OCI-M1 (cell line): Measurements from ENCODE around the gene CNGA1.
"Not testable (repeated sequence)": the region's sequence is repeated elsewhere in the genome, so short reads cannot be mapped to it uniquely, and the experiment has no call there.

ENCODE experiments used
- DNase-seq: peaks from one replicate; lab custom pipeline; 2025; lab: John Stamatoyannopoulos, UW

CNGA1 gene

DNA sequence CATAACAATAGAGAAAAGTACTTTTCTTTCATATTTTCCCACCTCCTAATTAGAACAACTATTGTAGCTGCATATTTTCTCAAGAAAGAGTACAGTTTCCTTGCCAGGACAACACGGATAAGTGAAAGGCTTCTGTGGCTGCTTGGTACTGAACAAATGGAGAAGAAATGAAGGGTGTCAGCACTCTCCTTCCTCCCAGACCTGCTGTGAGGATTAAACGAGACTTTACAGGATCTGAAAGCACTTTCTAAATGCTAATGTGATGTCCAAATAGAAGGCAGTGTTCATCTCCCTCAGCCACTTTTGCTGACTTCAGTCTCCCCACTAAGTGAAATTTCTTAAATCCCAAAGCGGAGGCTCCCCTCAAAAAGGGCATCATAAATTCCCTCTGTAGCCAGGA lies 14.0 kb upstream of the CNGA1 start:
- no peak for DNase-seq

- no peak for DNase-seq
Observed at GRCh38 chr4:48028696-48029095, 12.2 kb upstream of the CNGA1 start.

- DNase-seq = no peak
Observed at GRCh38 chr4:48027653-48028052, 11.2 kb upstream of the CNGA1 start.

DNA sequence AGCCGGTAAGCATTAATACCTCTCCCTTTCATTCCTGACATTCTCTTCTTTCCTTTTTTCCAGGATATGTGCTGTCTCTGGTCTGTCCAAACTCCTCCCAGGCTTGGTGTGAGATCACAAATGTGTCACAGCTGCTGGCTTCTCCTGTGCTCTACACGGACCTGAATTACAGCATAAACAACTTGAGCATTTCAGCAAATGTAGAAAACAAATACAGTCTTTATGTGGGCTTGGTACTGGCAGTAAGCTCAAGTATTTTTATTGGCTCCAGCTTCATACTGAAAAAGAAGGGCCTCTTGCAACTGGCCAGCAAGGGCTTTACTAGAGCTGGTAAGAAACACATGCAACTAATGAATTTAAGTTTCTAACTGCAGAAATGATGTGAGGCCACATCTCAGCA lies 8.5 kb upstream of the CNGA1 start:
- DNase-seq = no peak

GRCh38 chr4:48024522-48024921 lies 8.0 kb upstream of the CNGA1 start:
- DNase-seq = no peak

DNA sequence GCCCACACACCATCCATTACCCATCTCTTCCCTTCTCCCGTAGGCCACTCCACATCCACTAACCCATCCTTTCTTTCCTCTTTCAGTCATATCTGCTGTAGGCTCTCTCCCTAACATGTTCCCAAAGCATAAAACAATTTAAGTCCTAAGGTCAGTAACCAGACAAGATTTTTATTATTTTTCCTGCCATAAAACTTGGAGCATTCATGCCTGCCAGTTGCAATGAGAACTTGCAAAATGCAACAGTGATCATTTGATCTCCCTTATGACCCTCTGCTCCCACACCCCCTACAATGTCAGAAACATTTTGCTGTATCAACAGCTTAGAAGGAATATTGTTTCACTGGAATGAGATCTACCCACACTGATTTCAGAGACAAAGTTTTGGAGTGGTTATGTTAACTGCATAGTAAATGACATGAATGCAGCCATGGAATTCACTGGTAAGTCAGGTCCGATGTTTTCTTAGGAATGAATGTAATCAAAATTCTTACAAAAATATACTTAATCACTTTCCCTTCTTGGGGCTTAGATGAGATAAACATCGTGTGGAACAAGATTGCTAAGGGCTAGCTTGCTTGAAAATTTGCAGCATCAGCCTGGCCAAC lies 5.8 kb upstream of the CNGA1 start:
- DNase-seq = no peak

GRCh38 chr4:48021100-48021499 lies 4.6 kb upstream of the CNGA1 start:
- no peak for DNase-seq

DNA sequence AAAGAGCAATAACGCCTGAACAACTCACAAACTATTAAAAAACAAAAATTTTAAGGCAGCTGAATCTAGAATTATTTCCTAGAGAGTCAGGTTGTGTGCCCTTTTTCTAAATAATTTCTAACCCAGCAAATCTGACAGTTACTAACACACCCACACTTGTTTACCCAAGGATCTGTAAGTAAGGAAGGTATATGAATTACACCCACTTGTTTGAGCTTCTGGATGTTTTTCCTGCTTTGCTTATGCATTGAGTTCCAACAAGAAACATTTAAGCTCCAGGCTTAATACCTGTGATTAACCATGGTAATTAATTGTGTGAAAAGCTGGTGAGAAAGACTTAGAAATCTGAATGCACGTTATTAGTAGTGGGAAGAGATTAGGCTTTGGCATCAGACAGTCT lies 1.6 kb upstream of the CNGA1 start:
- DNase-seq = no peak

DNA sequence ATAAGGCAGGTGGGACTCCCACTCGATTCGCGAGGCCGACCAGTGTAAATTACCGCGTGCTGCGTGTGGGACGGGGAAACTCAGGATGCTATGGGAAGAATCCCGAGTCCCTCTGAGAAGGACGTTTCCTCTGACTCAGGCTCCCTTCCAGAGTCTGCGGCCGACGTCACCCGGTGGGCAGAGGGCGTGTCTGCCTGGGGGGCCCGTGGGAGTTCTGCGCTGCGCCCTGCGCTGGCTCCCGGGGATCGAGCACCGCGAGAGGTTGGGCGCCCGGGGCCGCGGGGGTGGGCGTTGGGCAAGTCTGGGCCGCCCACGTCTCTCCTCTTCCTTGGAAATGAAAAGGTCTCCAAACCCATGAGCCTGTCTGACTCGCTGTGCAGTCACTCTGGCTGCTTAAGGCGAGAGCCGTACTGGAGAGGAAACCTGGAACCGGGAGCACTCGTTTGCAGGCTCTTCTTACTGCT lies 659 bp upstream of the CNGA1 start:
- no peak for DNase-seq

DNA sequence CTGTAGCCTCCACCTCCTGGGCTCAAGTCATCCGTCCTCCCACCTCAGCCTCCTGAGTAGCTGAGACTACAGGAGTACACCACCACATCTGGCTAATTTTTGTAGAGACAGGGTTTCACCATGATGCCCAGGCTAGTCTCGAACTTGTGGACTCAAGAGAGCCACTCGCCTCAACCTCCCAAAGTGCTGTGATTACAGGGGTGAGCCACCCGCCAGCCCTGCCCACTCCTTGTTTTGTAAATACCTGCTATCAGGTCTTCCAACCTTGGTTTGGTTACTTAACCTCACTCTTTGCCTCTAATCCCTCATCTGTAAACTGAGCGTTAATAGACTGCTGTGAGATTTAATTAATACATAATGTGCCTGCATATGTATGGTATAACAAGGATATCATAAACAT lies 803 bp downstream of the CNGA1 start:
- no peak for DNase-seq

GRCh38 chr4:48015216-48015615 lies 1.3 kb downstream of the CNGA1 start:
- no peak for DNase-seq

DNA sequence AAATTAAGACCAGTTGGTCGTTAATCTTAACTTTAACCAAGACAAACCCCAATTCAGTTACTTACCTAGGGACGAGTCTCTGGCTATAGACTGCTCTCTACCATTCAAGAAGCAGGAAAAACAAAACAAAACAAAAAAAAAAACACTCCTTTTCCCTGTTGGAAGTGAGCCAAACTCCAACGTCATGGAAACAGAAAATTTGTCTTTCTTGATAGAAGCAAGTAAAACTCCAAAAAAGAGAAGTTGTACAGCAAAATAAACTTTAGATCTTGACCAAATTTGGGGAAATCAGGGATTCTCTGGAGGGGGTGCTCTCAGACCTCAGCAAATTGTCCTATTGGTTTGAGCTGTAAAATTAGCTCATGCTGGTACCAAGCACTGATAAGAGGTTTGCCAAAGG lies 3.7 kb downstream of the CNGA1 start:
- peak; percentile 54 for DNase-seq

DNA sequence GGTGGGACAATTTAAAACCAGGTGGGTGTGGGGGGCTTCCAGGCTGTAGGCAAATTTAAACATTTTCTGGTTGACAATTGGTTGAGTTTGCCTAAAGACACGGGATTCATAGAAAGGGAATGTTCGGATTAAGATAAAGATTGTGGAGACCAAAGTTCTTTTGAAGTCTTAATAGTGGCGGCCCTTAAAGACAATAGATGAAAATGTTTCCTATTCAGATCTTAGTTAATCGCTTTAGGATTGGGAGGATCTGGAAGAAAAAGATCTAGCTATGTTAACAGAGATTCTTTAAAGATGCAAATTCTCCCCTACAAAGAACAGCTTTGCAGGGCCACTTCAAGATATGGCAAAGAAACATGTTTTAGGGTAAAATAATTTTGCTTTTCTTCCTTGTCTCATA lies 4.8 kb downstream of the CNGA1 start:
- DNase-seq = no peak

- not testable (repeated sequence) for DNase-seq
Observed at GRCh38 chr4:48010906-48011305, 5.6 kb downstream of the CNGA1 start.

- peak; percentile 55 for DNase-seq
Observed at GRCh38 chr4:48008021-48008596, 8.4 kb downstream of the CNGA1 start.

GRCh38 chr4:48005781-48006180 lies 10.7 kb downstream of the CNGA1 start:
- peak; percentile 31 for DNase-seq

DNA sequence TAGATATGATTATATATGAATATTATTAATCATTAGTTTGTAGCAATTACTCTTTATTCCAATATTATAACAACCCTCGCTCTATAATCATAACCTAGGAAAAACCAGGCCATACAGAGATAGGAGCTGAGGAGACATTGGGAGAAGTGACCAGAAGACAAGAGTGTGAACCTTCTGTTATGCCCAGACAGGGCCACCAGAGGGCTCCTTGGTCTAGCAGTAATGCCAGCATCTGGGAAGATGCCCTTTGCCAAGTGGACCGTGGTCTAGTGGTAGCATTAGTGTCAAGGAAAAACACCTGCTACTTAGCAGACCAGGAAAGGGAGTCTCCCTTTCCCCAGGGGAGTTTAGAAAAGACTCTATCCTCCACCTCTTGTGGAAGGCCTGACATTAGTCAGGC lies 12.9 kb downstream of the CNGA1 start:
- DNase-seq = peak; percentile 63

DNA sequence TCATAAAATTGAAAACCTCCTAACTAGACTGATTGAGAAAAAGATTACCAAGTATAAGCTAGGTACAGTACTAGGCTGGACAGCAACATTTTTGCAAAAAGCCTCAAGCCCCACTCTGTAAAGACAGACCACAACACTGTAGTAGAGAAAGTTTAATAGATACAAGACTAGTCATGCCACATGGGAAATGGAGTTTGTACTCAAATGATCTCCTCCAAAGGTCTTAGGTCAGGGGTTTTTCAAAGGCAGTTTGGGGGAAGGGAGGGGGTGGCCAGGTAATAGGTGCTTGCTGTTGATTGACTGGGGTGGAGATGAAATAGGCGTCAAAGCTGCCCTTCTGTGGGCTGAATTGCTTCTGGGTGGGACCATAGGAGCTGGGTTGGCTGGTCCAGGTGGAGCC lies 14.2 kb downstream of the CNGA1 start:
- DNase-seq = no peak

- no peak for DNase-seq
Observed at GRCh38 chr4:47996021-47996420, 20.5 kb downstream of the CNGA1 start.

DNA sequence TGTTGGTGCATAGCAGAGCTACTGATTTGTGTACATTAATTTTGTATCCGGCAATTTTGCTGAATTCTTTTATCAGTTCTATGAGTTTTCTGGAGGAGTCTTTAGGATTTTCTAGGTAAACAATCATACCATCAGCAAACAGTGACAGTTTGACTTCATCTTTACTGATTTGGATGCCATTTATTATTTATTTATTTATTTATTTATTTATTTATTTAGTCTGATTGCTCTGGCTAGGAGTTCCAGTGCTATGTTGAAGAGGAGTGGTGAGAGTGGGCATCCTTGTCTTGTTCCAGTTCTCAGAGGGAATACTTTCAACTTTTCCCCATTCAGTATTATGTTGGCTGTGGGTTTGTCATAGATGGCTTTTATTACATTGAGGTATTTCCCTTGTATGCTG lies 24.0 kb downstream of the CNGA1 start:
- not testable (repeated sequence) for DNase-seq

- peak; percentile 21 for DNase-seq
Observed at GRCh38 chr4:47990145-47990544, 26.3 kb downstream of the CNGA1 start.

DNA sequence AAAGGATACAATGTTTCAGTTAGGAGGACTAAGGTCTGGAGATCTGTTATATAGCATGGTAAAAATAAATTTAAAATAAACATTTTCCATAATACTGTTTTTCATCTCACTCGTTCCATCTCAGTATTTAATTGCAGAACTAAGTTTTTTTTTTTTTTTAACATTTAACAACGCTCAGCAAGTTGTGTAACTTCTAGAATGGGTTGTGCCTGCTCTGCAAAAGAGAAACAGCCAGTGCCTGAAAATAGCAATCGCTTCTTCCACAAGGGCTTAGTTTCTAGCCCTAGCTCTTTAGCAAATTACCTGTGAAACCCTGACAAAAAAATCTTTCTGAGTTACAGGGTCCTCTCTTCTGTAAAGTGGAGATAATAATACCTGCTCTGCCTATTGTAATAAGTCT lies 41.9 kb downstream of the CNGA1 start:
- DNase-seq = no peak

GRCh38 chr4:47972721-47973120 lies 43.8 kb downstream of the CNGA1 start:
- DNase-seq = no peak

GRCh38 chr4:47972181-47972580 lies 44.3 kb downstream of the CNGA1 start:
- peak; percentile 14 for DNase-seq
